K562 (cell line): ENCODE measurements around the gene C5orf52. TPM values are rescaled to one million over a fixed set of nuclear protein-coding genes. Genes with fewer than 3 reads are reported as not detected.

Source experiments
- ATAC-seq: fragments of 200-7000 bp; cut with Tn5 transposase; 3 replicates; pipeline ENCODE4 v1.9.1; 2020; ENCODE audit warnings: moderate library complexity
- BruUV-seq: library from RNA; stranded (reverse); fragments of 400-500 nt; replicated peaks from 2 replicates; lab custom pipeline; 2021; lab: Mats Ljungman, UMichigan
- CTCF ChIA-PET: fragments of 300-600 bp; formaldehyde crosslinking; extraction: SDS; loops from one replicate; lab custom pipeline; 2021; ENCODE audit warnings: low intra/inter-chr PET ratio; lab: Yijun Ruan, JAX
- POLR2A ChIA-PET: fragments of 300-600, 350-650 bp; sonication (Branson Sonifier 250); formaldehyde crosslinking; extraction: SDS; loops from one replicate; lab custom pipeline; 2021; ENCODE audit warnings: antibody characterized with exemption, inconsistent platforms; lab: Yijun Ruan, JAX
- DNase-seq, 4 experiments: peaks; one replicate each; pipeline versions ENCODE4 v3.0.0 to v3.0.0-alpha.2; 2011 to 2018; ENCODE audit warnings: low spot score in 3 of 4, mixed read lengths in 3 of 4; ENCODE audit errors: extremely low read depth in 1 of 4
- FAIRE-seq: peaks from 2 replicates; lab custom pipeline; 2011; peaks lifted over from hg19 to GRCh38; lab: Jason Lieb, UNC
- H2AFZ ChIP-seq: 2 replicates; pipeline ENCODE4 v1.6.0; 2011; ENCODE audit warnings: low read depth, low read length, control low read depth, inconsistent platforms
- H3K27ac ChIP-seq: fragments of 200-600 bp; 3 replicates; pipeline ENCODE4 v1.8.0; 2011; ENCODE audit warnings: low read depth, mild to moderate bottlenecking, control low read depth, inconsistent platforms, low read length, moderate library complexity, mixed read lengths; ENCODE audit errors: extremely low read depth
- H3K27me3 ChIP-seq, 2 experiments: fragments of 300-600 bp in 1 of 2; 2 replicates in 1 of 2; 3 replicates in 1 of 2; pipeline versions ENCODE4 v1.6.0 to v1.8.0; 2011; ENCODE audit warnings: inconsistent platforms in 2 of 2, low read length in 2 of 2, mild to moderate bottlenecking in 1 of 2, mixed read lengths in 1 of 2, moderate library complexity in 1 of 2; ENCODE audit not compliant: control insufficient read depth in 2 of 2, insufficient read depth in 2 of 2
- H3K36me3 ChIP-seq: fragments of 300-600 bp; 3 replicates; pipeline ENCODE4 v1.8.0; 2011; ENCODE audit warnings: mild to moderate bottlenecking, low read length, inconsistent platforms; ENCODE audit not compliant: control insufficient read depth, insufficient read depth
- H3K4me1 ChIP-seq, 2 experiments: fragments of 200-600 bp in 1 of 2; replicated peaks in 1 of 2; 2 replicates in 1 of 2; 3 replicates in 1 of 2; pipeline versions ENCODE4 v1.5.1 to v1.8.0; 2011; ENCODE audit warnings: inconsistent platforms in 2 of 2, low read length in 2 of 2, mild to moderate bottlenecking in 1 of 2, mixed read lengths in 1 of 2, moderate library complexity in 1 of 2; ENCODE audit not compliant: control insufficient read depth in 2 of 2, insufficient read depth in 2 of 2
- H3K4me2 ChIP-seq: 2 replicates; pipeline ENCODE4 v1.6.1; 2011; ENCODE audit warnings: low read length, control low read depth, inconsistent platforms, mixed read lengths; ENCODE audit not compliant: insufficient read depth
- H3K4me3 ChIP-seq: fragments of 200-600 bp; sonication (generic), shearing (Covaris generic); 2 replicates; pipeline ENCODE4 v1.5.1; 2016; ENCODE audit warnings: control low read depth, inconsistent platforms
- H3K79me2 ChIP-seq: fragments of 200-600 bp; 3 replicates; pipeline ENCODE4 v1.8.0; 2011; ENCODE audit warnings: low read length, inconsistent platforms; ENCODE audit not compliant: control insufficient read depth, insufficient read depth
- H3K9ac ChIP-seq, 2 experiments: 2 replicates each; pipeline versions ENCODE4 v1.6.0 to v1.6.1; 2011; ENCODE audit warnings: low read depth in 2 of 2, low read length in 2 of 2, control low read depth in 1 of 2, inconsistent platforms in 1 of 2, mild to moderate bottlenecking in 1 of 2, mixed read lengths in 1 of 2; ENCODE audit not compliant: insufficient read depth in 1 of 2
- H3K9me1 ChIP-seq: one replicate; pipeline ENCODE4 v1.6.0; 2011; ENCODE audit warnings: inconsistent platforms, mild to moderate bottlenecking, low read length, moderate library complexity; ENCODE audit not compliant: control insufficient read depth, insufficient read depth
- H3K9me3 ChIP-seq: replicated peaks from 2 replicates; pipeline ENCODE4 v1.5.1; 2011; ENCODE audit warnings: low read depth, low read length, inconsistent platforms; ENCODE audit not compliant: control insufficient read depth, insufficient read depth
- H4K20me1 ChIP-seq: replicated peaks from 2 replicates; pipeline ENCODE4 v1.6.1; 2011; ENCODE audit warnings: low read length, inconsistent platforms, mixed read lengths; ENCODE audit not compliant: control insufficient read depth, insufficient read depth
- ETV5 ChIP-seq: sonication (generic); formaldehyde crosslinking; IDR thresholded peaks from 2 replicates; pipeline ENCODE4 v1.4.0; 2020; ENCODE audit warnings: low read depth, mild to moderate bottlenecking, missing genetic modification reagents
- MED1 ChIP-seq: sonication (generic); formaldehyde crosslinking; IDR thresholded peaks from 2 replicates; pipeline ENCODE4 v1.8.1; 2023; ENCODE audit warnings: missing genetic modification reagents, borderline replicate concordance
- MTF1 ChIP-seq: fragments of 250-450 bp; sonication (Bioruptor Pico); IDR thresholded peaks from 2 replicates; pipeline ENCODE4 v1.9.0; 2021; ENCODE audit warnings: moderate library complexity, mild to moderate bottlenecking, inconsistent platforms, borderline replicate concordance
- PBX2 ChIP-seq, 2 experiments: IDR thresholded peaks in 1 of 2; conservative IDR thresholded peaks in 1 of 2; 2 replicates each; pipeline ENCODE4 v1.6.1; 2016; ENCODE audit warnings: low read depth in 2 of 2, mild to moderate bottlenecking in 1 of 2, missing compliant biosample characterization in 1 of 2, missing genetic modification characterization in 1 of 2, moderate library complexity in 1 of 2
- SRSF3 ChIP-seq: fragments of 200-400 bp; formaldehyde crosslinking; IDR thresholded peaks from 2 replicates; pipeline ENCODE4 v1.6.1; 2016; ENCODE audit warnings: mild to moderate bottlenecking, low read length, moderate library complexity; ENCODE audit not compliant: insufficient read depth
- WGBS: fragments of 100-300 bp; shearing (Covaris generic); methylation state at CpG from one replicate; pipeline ENCODE4 v1.1.6; 2016; ENCODE audit warnings: low coverage, mixed read lengths; ENCODE audit not compliant: insufficient coverage; ENCODE audit errors: missing lambda C conversion rate; 5-methylcytosine and 5-hydroxymethylcytosine counted together
- in situ Hi-C: fragments of 300-500 bp; cut with MboI; formaldehyde crosslinking; loops from 4 replicates; pipeline ENCODE4 v1.15.0; 2018; ENCODE audit warnings: inconsistent platforms, mixed read lengths
- intact Hi-C: fragments of 100-400 bp; cut with micrococcal nuclease; formaldehyde crosslinking; loops from 2 replicates; pipeline ENCODE4 v1.14.2; 2022
- polyA plus RNA-seq, 8 experiments: library from polyadenylated mRNA; depleted of rRNA in 4 of 8; stranded (reverse) in 5 of 8; unstranded in 3 of 8; fragments of >200 nt; fragmentation: Nextera tagmentation in 2 of 8; fragmentation: Illumina TruSeq in 1 of 8; extraction: Ambion mirVana in 2 of 8; extraction: Trizol in 1 of 8; gene quantifications; 2 replicates each; pipeline versions ENCODE4 v1.2.1 to v1.2.3, GENCODE V29; 2011 to 2014; ENCODE audit warnings: inconsistent platforms in 1 of 8, missing spikeins in 1 of 8
- total RNA-seq, 7 experiments: library from RNA; depleted of rRNA in 6 of 7; stranded (reverse); fragments of >200 nt in 6 of 7; fragmentation: Illumina TruSeq in 2 of 7; extraction: Trizol in 2 of 7; gene quantifications; 2 replicates each; pipeline versions ENCODE4 v1.2.1 to v1.2.3, GENCODE V29; 2011 to 2021; ENCODE audit warnings: low replicate concordance in 1 of 7

The C5orf52 gene
- total and polyA plus RNA-seq, 9 of the 15 experiments (the other 6 are each of a cell fraction or from before 2014, with no cell fraction given) = not detected

- no peak for TF ChIP-seq MED1
- no peak for TF ChIP-seq SRSF3
- TF ChIP-seq MTF1 (CRISPR knock-in tag) = no peak
Observed at GRCh38 chr5:157680239-157680638, 8.9 kb downstream of the C5orf52 start (continued).

- Histone ChIP-seq H3K36me3 (no peaks in the 10 kb centered on the region), H3K4me3 (no peak overlapping the region), H3K79me2 (no peaks in the 10 kb centered on the region), H3K4me2 (no peak overlapping the region), H3K9me1 (no peaks in the 10 kb centered on the region), H2AFZ (no peak overlapping the region), H3K9ac (no peak overlapping the region), H3K4me1 (no peaks in the 10 kb centered on the region), H3K9me3 (no peaks in the 10 kb centered on the region), H3K27ac (no peak overlapping the region), H3K27me3 (peaks cover 10 to 31% of the 10 kb centered on the region in 2 experiments), H4K20me1 (no peaks in the 10 kb centered on the region)
- DNase-seq (no peak), ATAC-seq (no peak), FAIRE-seq (no peak)
- intact Hi-C loops = no loop called here
- in situ Hi-C loops = no loop called here
- 10% methylated on average over 4 of the region's 4 CpGs for WGBS
- TF ChIP-seq ETV5 (CRISPR knock-in tag) = no peak
- TF ChIP-seq PBX2 (CRISPR knock-in tag; IDR thresholded peaks at IDR 0.05; ENCODE audit: low read depth) = no peak
- TF ChIP-seq PBX2 (tag; conservative IDR thresholded peaks at IDR 0.05; ENCODE audit: low read depth) = no peak
- ChIA-PET POLR2A (no interaction called here), CTCF (no interaction called here)
- BruUV-seq = no TSS peak
Observed at GRCh38 chr5:157681048-157681447, 9.7 kb downstream of the C5orf52 start.
